ENCODE measurements around the gene CNTN6.

CNTN6 gene

DNA sequence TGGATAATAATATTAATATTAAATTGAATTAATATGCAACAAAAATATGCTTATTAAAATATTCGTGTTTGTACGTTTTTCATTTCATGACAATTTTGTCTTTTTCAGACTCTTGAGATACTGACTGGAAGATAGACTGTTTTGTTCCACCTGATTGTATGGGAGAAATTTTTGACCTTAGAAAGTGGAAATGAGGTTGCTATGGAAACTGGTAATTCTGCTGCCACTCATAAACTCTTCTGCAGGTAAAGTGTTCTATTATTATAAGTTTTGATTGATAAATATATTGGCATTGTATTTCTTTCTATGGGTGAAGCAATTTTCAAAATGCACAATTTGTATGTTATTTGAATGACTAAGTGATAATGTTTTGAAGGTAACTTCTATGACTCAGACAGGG lies 55.0 kb downstream of the CNTN6 start:
- DNase-seq (ENCODE audit: low read depth), result no peak
- TF ChIP-seq, protein P1, sequence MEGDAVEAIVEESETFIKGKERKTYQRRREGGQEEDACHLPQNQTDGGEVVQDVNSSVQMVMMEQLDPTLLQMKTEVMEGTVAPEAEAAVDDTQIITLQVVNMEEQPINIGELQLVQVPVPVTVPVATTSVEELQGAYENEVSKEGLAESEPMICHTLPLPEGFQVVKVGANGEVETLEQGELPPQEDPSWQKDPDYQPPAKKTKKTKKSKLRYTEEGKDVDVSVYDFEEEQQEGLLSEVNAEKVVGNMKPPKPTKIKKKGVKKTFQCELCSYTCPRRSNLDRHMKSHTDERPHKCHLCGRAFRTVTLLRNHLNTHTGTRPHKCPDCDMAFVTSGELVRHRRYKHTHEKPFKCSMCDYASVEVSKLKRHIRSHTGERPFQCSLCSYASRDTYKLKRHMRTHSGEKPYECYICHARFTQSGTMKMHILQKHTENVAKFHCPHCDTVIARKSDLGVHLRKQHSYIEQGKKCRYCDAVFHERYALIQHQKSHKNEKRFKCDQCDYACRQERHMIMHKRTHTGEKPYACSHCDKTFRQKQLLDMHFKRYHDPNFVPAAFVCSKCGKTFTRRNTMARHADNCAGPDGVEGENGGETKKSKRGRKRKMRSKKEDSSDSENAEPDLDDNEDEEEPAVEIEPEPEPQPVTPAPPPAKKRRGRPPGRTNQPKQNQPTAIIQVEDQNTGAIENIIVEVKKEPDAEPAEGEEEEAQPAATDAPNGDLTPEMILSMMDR (IDR thresholded peaks at IDR 0.05; ENCODE audit: low read depth, low read length, missing control alignments), result no peak

DNA sequence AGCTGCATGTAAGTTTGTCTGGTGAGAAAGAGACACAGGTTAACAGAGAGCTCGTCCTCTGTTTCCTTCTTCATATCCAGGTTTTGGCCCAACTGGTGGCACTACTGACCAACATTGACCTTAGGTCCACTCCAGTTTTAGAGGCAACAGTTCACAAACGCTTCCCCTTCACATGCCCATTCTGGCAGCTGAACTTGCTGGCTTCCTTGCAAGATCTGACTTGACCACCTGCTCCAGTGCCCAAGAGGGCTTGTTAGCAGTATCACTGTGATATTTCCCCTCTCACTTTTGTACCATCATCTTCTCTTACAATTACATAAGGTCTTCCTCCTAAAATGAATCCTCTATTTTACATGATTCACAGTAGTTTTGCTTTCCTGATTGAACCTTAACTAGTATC lies 71.3 kb downstream of the CNTN6 start:
- no peak overlapping the region for H3K4me3 ChIP-seq (ENCODE audit: low read depth, low read length)
- no peak for DNase-seq (ENCODE audit: low read depth)
- TF ChIP-seq, protein P1 (IDR thresholded peaks at IDR 0.05; ENCODE audit: low read depth, low read length, missing control alignments), result no peak

More for the DNA sequence above, 55.0 kb downstream of the CNTN6 start:
- no peak overlapping the region for H3K4me3 ChIP-seq (ENCODE audit: low read depth, low read length)

DNA sequence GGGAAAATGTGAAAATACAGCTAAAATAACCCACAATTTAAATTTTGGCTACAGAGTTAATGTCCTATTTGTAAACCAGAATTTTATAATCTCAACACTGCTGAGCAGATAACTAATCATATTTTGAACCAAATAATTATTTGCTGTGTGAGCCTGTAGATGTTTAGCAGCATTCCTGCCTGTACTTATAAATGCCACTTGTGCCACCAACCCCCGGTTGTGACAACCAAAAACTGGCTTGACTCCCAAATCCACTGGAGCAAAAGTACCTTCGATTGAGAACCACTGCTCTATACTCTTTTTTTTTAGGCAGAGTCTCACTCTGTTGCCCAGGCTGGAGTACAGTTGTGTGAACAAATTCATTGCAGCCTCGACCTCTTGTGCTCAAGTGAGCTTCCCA lies 78.5 kb downstream of the CNTN6 start:
- no peak for DNase-seq (ENCODE audit: low read depth)
- TF ChIP-seq, protein P1 (IDR thresholded peaks at IDR 0.05; ENCODE audit: low read depth, low read length, missing control alignments), result no peak

DNA sequence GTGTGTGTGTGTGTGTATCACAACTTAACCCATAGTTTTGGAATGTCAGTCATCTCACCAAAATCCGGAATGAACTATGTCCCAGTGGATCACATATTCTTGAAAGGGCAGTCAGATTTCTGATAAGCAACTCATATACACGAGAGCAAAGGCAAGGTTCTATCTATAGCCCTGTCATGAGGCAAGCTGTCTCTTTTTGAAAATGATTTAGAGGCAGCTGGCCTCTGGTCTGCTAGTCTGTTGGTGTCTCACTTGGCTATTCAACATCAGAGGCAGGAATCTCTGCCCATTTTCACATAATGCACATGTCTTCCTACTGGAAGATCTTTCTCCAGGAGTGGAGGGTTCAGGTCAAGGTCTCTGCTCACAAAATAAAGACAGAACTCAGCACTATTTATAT lies 79.8 kb downstream of the CNTN6 start:
- H3K4me3 ChIP-seq (ENCODE audit: low read depth, low read length), result no peak overlapping the region
- DNase-seq (ENCODE audit: low read depth), result no peak
- TF ChIP-seq, protein P1 (IDR thresholded peaks at IDR 0.05; ENCODE audit: low read depth, low read length, missing control alignments), result no peak

More for the DNA sequence above, 78.5 kb downstream of the CNTN6 start:
- no peak overlapping the region for H3K4me3 ChIP-seq (ENCODE audit: low read depth, low read length)

DNA sequence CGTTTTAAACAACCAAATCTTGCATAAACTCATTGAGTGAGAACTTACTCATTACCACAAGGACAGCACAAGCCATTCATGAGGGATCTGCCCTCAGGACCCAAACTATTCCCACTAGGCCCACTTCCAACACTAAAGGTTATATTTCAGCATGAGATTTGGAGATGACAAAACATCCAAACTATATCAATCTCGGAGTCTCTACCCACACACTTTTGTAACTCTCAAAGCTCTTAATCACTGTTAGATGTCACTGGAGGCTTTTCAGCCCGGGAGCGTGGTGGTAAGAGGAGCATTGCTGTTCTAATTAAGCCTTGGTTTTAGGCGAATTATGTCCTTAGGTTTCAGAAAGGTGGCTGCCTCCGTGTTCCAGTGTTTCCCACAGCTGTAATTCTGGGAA lies 86.3 kb downstream of the CNTN6 start:
- no peak overlapping the region for H3K4me3 ChIP-seq (ENCODE audit: low read depth, low read length)
- TF ChIP-seq, protein P1 (IDR thresholded peaks at IDR 0.05; ENCODE audit: low read depth, low read length, missing control alignments), result no peak
- no peak for DNase-seq (ENCODE audit: low read depth)

DNA sequence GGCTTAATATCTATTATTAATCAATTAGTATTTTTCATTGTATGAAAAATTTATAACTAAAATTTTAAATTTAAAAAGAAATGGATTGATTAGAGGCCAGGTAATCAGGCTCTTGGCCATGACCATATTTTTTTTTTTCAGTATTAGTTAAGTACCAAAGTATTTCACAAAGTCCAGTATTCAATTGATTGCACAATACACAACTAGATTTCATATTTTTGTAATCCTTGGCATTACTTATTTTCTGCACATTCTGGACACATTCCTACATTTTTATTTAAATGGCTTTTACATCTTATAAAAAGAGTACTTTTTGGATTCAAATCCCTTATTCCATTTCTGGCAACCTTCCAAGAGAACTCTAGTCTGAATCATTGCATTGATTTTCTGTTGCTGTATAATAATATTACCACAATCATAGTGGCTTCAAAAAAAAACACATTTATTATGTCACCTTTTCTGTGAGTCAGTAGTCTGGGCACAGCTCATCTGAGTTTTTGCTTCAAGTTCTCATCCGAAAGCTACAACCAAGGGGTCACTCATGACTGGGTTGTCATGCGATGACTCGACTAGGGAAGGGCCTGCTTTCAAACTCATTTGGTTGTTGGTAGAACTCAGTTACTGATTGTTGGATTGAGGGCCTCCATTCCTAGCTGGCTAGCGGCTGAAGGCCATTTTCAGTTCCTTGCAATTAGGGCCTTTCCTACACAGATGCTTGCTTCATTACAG lies 90.7 kb downstream of the CNTN6 start:
- no peak for DNase-seq (ENCODE audit: low read depth)
- TF ChIP-seq, protein P1 (IDR thresholded peaks at IDR 0.05; ENCODE audit: low read depth, low read length, missing control alignments), result no peak
- no peak overlapping the region for H3K4me3 ChIP-seq (ENCODE audit: low read depth, low read length)

DNA sequence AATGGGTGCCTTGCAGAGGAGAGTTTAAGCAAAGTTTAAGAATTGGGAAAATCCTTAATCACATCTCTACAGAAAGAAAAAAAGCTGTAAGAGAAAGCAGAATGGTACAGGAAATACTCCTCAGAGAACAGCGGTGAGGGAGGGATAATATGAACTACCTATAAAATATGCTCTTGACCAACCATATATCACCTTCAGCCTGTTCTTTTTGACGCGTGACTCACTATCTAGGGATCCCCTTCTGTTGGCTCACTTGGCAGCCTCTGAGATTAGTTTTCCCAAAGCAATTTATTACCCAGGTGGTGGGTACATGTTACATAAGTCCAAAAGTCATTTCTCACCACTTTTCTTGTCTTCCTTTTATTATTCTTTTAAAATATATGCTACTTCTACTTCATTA lies 97.7 kb downstream of the CNTN6 start:
- TF ChIP-seq, protein P1 (IDR thresholded peaks at IDR 0.05; ENCODE audit: low read depth, low read length, missing control alignments), result no peak
- H3K4me3 ChIP-seq (ENCODE audit: low read depth, low read length), result no peak overlapping the region
- DNase-seq (ENCODE audit: low read depth), result no peak
